Lower leg skin (tissue), 4 donors: ENCODE measurements around the gene TSC2. TPM values are rescaled to one million over a fixed set of nuclear protein-coding genes. Genes with fewer than 3 reads are reported as not detected.

ENCODE experiments used
- DNase-seq, 2 donors: peaks; one replicate each; pipeline ENCODE4 v3.0.0-alpha.2; 2019; ENCODE audit warnings: low spot score in 2 of 2
- H3K4me3 ChIP-seq: fragments of 200-600 bp; sonication (generic); 2 replicates; pipeline ENCODE4 v1.5.1; 2017; ENCODE audit warnings: mild to moderate bottlenecking, low read depth; ENCODE audit not compliant: poor library complexity, severe bottlenecking
- CTCF ChIP-seq, 3 donors: fragments of 450-650 bp; IDR thresholded peaks; one replicate each; pipeline ENCODE4 v1.5.1; 2016; ENCODE audit warnings: antibody characterized with exemption in 3 of 3, mild to moderate bottlenecking in 3 of 3, moderate library complexity in 2 of 3
- POLR2A ChIP-seq, 2 donors: fragments of 450-650 bp; IDR thresholded peaks; one replicate each; pipeline ENCODE4 v1.6.1; 2016 to 2017; ENCODE audit warnings: antibody characterized with exemption in 2 of 2, mild to moderate bottlenecking in 1 of 2, moderate library complexity in 1 of 2
- WGBS, 2 donors: methylation state at CpG; one replicate each; pipeline ENCODE4 v1.1.5; 2018; 5-methylcytosine and 5-hydroxymethylcytosine counted together
- intact Hi-C: fragments of 100-400 bp; cut with DNase I; formaldehyde crosslinking; loops from one replicate; pipeline ENCODE4 v1.15.0; 2023; ENCODE audit warnings: low total_unique reads
- total RNA-seq, 4 donors: library from RNA; depleted of rRNA; stranded (reverse); fragments of >200 nt; gene quantifications; one replicate each; pipeline ENCODE4 v1.1.0, GENCODE V29; 2016

TSC2 gene
- total RNA-seq, 4 donors from 2014 or later = 56.7 to 130 (median 65.1) TPM

GRCh38 chr16:2072926-2073325 lies 25.1 kb downstream of the TSC2 start:
- DNase-seq = no peak
- intact Hi-C loops = no loop called here
- no peak overlapping the region for H3K4me3 ChIP-seq
- TF ChIP-seq CTCF (IDR thresholded peaks at IDR 0.05) = no peak
- no peak for TF ChIP-seq POLR2A (IDR thresholded peaks at IDR 0.05)
- 79 to 85% methylated on average over 7 to 8 of the region's 8 CpGs for WGBS, 2 donors

- TF ChIP-seq POLR2A (IDR thresholded peaks at IDR 0.05) (no peak), CTCF (IDR thresholded peaks at IDR 0.05) (no peak)
- intact Hi-C loops = no loop called here
- 88 to 90% methylated on average over 8 to 20 of the region's 20 CpGs for WGBS, 2 donors
- no peak overlapping the region for H3K4me3 ChIP-seq
- no peak for DNase-seq
Measured at GRCh38 chr16:2074071-2074470, 26.3 kb downstream of the TSC2 start.

- DNase-seq = no peak
- 93 to 96% methylated on average over 24 of the region's 24 CpGs for WGBS, 2 donors
- intact Hi-C loops = no loop called here
- no peak overlapping the region for H3K4me3 ChIP-seq
- no peak for TF ChIP-seq CTCF (IDR thresholded peaks at IDR 0.05)
- TF ChIP-seq POLR2A (IDR thresholded peaks at IDR 0.05) = no peak
Measured at GRCh38 chr16:2075631-2076030, 27.8 kb downstream of the TSC2 start.

GRCh38 chr16:2076072-2076865 lies 28.5 kb downstream of the TSC2 start:
- intact Hi-C loops = no loop called here
- DNase-seq = no peak
- TF ChIP-seq CTCF (IDR thresholded peaks at IDR 0.05) (no peak), POLR2A (IDR thresholded peaks at IDR 0.05) (no peak)
- 93 to 94% methylated on average over 24 to 28 of the region's 28 CpGs for WGBS, 2 donors
- no peak overlapping the region for H3K4me3 ChIP-seq

GRCh38 chr16:2077016-2077415 lies 29.2 kb downstream of the TSC2 start:
- H3K4me3 ChIP-seq = no peak overlapping the region
- intact Hi-C loops = no loop called here
- TF ChIP-seq CTCF (IDR thresholded peaks at IDR 0.05) = no peak
- TF ChIP-seq POLR2A (IDR thresholded peaks at IDR 0.05) = no peak
- WGBS, 2 donors = 93 to 95% methylated on average over 17 of the region's 17 CpGs
- DNase-seq = no peak

- no peak for DNase-seq
- intact Hi-C loops = no loop called here
- H3K4me3 ChIP-seq = no peak overlapping the region
- no peak for TF ChIP-seq CTCF (IDR thresholded peaks at IDR 0.05)
- 93 to 95% methylated on average over 14 to 21 of the region's 21 CpGs for WGBS, 2 donors
Measured at GRCh38 chr16:2077696-2078095, 29.9 kb downstream of the TSC2 start.
